ENCODE measurements around the gene PRKAB1.
A peak's percentile ranks its signal among the peaks of the same experiment; 100 is the strongest.

Gene PRKAB1

GRCh38 chr12:119714614-119715267 is 46.8 kb downstream of the PRKAB1 start:
- no peak for DNase-seq

- DNase-seq = no peak
These were observed 47.3 kb downstream of the PRKAB1 start for GRCh38 chr12:119715268-119715620.

DNA sequence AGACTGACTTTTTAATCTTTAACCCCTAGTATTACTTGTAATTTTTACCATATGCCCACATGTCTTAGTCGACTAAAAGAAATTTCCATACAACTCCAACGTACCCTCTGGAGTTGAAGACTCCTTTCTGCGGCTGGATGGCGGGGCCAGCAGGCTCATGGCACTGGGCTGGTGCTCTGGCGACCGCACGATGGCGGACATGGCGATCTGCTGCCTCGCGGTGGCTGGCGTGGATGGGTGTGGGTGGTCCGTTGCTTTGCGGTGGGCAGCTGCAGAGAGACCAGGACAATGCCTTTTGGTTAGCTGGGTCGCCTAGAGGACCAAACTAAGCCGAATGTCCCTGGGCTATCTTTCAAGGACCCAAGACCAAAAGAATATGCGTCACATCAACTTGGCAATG is 50.2 kb downstream of the PRKAB1 start:
- no peak for DNase-seq

DNA sequence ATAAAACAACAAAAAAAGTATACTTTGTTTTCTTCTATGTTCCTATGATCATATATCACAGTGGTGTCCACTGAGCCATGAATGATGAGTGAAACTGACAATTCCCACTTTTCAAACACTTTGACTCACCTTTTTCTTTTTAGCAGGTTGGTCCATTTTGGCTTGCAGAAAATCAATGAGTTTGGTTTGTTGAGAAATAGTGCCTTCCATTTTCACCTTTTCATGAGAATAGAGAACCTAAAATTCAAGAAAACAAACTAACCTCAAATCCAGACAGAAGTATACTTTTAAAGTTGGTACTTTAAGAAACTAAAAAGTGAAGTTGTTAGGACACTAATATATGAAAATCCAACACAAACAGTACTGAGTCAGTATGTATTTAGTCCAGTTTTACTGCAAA is 52.4 kb downstream of the PRKAB1 start:
- no peak for DNase-seq

GRCh38 chr12:119721306-119721705 is 53.4 kb downstream of the PRKAB1 start:
- DNase-seq = no peak

DNA sequence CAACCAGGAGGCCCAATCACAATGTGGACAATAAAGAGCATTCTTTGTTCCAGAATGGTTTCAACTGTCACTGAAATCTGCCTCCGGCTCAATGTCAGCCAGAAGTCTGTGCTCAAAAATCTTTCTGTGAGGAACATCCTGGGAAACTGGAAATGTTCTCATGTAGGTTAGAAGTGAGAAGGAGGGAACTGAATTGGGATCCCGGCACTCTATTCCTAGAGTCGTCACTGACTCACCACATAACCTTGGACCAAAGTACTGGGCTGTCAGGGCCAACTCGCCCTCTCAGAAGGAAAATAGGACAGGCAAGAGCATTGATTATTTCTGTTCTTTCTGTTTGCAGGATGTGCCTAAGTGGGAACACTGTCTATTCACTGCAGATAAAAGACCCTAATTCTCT is 57.6 kb downstream of the PRKAB1 start:
- no peak for DNase-seq

DNA sequence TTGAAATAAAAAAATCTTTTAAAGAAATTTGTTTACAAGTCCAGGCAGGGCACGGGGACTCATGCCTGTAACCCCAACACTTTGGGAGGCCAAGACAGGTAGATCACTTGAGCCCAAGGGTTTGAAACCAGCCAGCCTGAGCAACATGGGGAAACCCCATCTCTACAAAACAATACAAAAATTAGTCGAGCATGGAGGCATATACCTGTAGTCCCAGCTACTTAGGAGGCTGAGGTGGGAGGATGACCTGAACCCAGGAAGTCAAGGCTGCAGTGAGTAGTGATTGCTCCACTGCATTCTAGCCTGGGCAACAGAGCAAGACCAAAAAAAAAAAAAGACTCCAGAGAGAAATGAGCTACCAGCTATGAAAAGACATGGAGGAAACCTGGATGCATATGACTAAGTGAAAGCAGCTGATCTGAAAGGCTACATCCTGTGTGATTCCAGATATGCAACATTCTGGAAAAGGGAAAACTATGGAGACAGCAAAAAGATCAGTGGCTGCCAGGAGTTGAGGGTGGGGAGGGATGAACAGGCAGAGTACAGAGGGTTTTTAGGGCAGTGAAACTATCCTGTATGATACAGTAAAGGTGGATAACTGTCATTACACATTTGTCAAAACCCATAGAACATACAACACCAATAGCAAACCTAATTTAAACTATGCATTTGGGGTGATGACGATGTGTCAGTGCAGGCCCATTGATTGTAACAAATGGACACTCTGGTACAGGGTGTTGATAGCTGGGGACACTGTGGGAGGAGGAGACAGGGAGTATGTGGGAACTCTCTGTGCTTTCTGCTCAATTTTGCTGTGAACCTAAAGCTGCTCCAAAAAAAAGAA is 59.9 kb downstream of the PRKAB1 start:
- no peak for DNase-seq

GRCh38 chr12:119728444-119728745 is 60.5 kb downstream of the PRKAB1 start:
- DNase-seq = no peak

- no peak for DNase-seq
These were observed 61.9 kb downstream of the PRKAB1 start for GRCh38 chr12:119729871-119730270.

- DNase-seq = peak; percentile 28
These were observed 62.4 kb downstream of the PRKAB1 start for GRCh38 chr12:119730381-119730780.
